ENCODE data around the gene PHB1. TPM values are rescaled to one million over a fixed set of nuclear protein-coding genes. Genes with fewer than 3 reads are reported as not detected.

Gene PHB1
- polyA plus RNA-seq, 1 donor (not counting 4 experiments of a cell fraction or from before 2014, with no cell fraction given), result 395 TPM

GRCh38 chr17:49450181-49450580 lies 35.5 kb upstream of the PHB1 start:
- FAIRE-seq, result no peak
- dilution Hi-C loops (cut with MboI; ENCODE audit: extremely low pct_ligation_motif_present, low sequenced_read_pairs), result no loop called here

GRCh38 chr17:49447628-49448302 lies 33.1 kb upstream of the PHB1 start:
- FAIRE-seq, result no peak
- no peak overlapping the region for H3K9ac ChIP-seq (ENCODE audit: control insufficient read depth, extremely low read depth, insufficient read depth, low read length)
- dilution Hi-C loops (cut with MboI; ENCODE audit: extremely low pct_ligation_motif_present, low sequenced_read_pairs), result no loop called here

More at GRCh38 chr17:49450181-49450580, 35.5 kb upstream of the PHB1 start:
- Histone ChIP-seq H3K4me2 (ENCODE audit: control insufficient read depth, extremely low read depth, insufficient read depth, low read depth, low read length) (no peak overlapping the region), H3K36me3 (ENCODE audit: control insufficient read depth in 2 of 2, extremely low read depth in 1 of 2, insufficient read depth in 2 of 2, low read length in 2 of 2) (no peaks in the 10 kb centered on the region), H3K9me1 (ENCODE audit: control insufficient read depth, extremely low read depth, insufficient read depth, low read length) (no peaks in the 10 kb centered on the region), H2AFZ (ENCODE audit: control insufficient read depth, low read length) (no peak overlapping the region), H3K4me3 (ENCODE audit: control insufficient read depth in 2 of 3, extremely low read depth in 1 of 3, insufficient read depth in 2 of 3, low read depth in 1 of 3, low read length in 3 of 3) (no peak overlapping the region), H3K9me3 (ENCODE audit: control insufficient read depth, low read depth, low read length) (no peaks in the 10 kb centered on the region), H3K27ac (ENCODE audit: control insufficient read depth, insufficient read depth, low read length) (no peak overlapping the region), H3K27me3 (ENCODE audit: control insufficient read depth, extremely low read depth, insufficient read depth, low read length) (peaks cover 3% of the 10 kb centered on the region), H4K20me1 (ENCODE audit: control insufficient read depth, extremely low read depth, insufficient read depth, low read length) (no peaks in the 10 kb centered on the region), H3K4me1 (ENCODE audit: control insufficient read depth, extremely low read depth, insufficient read depth, low read length) (peaks cover 21% of the 10 kb centered on the region), H3K9ac (ENCODE audit: control insufficient read depth, extremely low read depth, insufficient read depth, low read length) (no peak overlapping the region), H3K79me2 (ENCODE audit: control insufficient read depth, insufficient read depth, low read length) (no peaks in the 10 kb centered on the region)
- no peak for DNase-seq (ENCODE audit: low read depth, low spot score)
- TF ChIP-seq CTCF (optimal IDR thresholded peaks at IDR 0.05 in 1 of 3, IDR thresholded peaks at IDR 0.05 in 1 of 3, conservative IDR thresholded peaks at IDR 0.05 in 1 of 3; ENCODE audit: extremely low read depth in 1 of 3, insufficient read depth in 2 of 3, low read length in 3 of 3) (no peak), EZH2 (IDR thresholded peaks at IDR 0.05; ENCODE audit: low read length) (no peak)

More at GRCh38 chr17:49447628-49448302, 33.1 kb upstream of the PHB1 start:
- Histone ChIP-seq H3K79me2 (ENCODE audit: control insufficient read depth, insufficient read depth, low read length) (no peaks in the 10 kb centered on the region), H3K4me1 (ENCODE audit: control insufficient read depth, extremely low read depth, insufficient read depth, low read length) (peaks cover 23% of the 10 kb centered on the region), H2AFZ (ENCODE audit: control insufficient read depth, low read length) (no peak overlapping the region), H3K9me1 (ENCODE audit: control insufficient read depth, extremely low read depth, insufficient read depth, low read length) (no peaks in the 10 kb centered on the region), H3K9me3 (ENCODE audit: control insufficient read depth, low read depth, low read length) (no peaks in the 10 kb centered on the region), H3K4me2 (ENCODE audit: control insufficient read depth, extremely low read depth, insufficient read depth, low read depth, low read length) (no peak overlapping the region), H3K36me3 (ENCODE audit: control insufficient read depth in 2 of 2, extremely low read depth in 1 of 2, insufficient read depth in 2 of 2, low read length in 2 of 2) (no peaks in the 10 kb centered on the region), H3K27ac (ENCODE audit: control insufficient read depth, insufficient read depth, low read length) (no peak overlapping the region), H3K27me3 (ENCODE audit: control insufficient read depth, extremely low read depth, insufficient read depth, low read length) (peaks cover 14% of the 10 kb centered on the region), H3K4me3 (ENCODE audit: control insufficient read depth in 2 of 3, extremely low read depth in 1 of 3, insufficient read depth in 2 of 3, low read depth in 1 of 3, low read length in 3 of 3) (no peak overlapping the region), H4K20me1 (ENCODE audit: control insufficient read depth, extremely low read depth, insufficient read depth, low read length) (no peaks in the 10 kb centered on the region)
- no peak for DNase-seq (ENCODE audit: low read depth, low spot score)
- TF ChIP-seq CTCF (optimal IDR thresholded peaks at IDR 0.05 in 1 of 3, IDR thresholded peaks at IDR 0.05 in 1 of 3, conservative IDR thresholded peaks at IDR 0.05 in 1 of 3; ENCODE audit: extremely low read depth in 1 of 3, insufficient read depth in 2 of 3, low read length in 3 of 3) (no peak), EZH2 (IDR thresholded peaks at IDR 0.05; ENCODE audit: low read length) (no peak)

All from keratinocyte (primary cell).